Stimulated activated naive CD8-positive, alpha-beta T cell treated with anti-CD3 and anti-CD28 coated beads, Interleukin-15, Interleukin-2, amounts not matched to agents 100 U/mL and 50 U/mL, for 24 hours (primary cell): ENCODE results near the gene ATP2B2.

Experiments
- ATAC-seq: fragments of 150-1000 bp; cut with Tn5 transposase; one replicate; pipeline ENCODE4 v1.10.0; 2021
- DNase-seq: peaks from one replicate; pipeline ENCODE4 v3.0.0; 2021

ATP2B2 gene

GRCh38 chr3:10278501-10278900, 226.9 kb downstream of the ATP2B2 start:
- DNase-seq (no peak), ATAC-seq (no peak)

- ATAC-seq (no peak), DNase-seq (no peak)
These were observed 228.2 kb downstream of the ATP2B2 start for GRCh38 chr3:10277115-10277625.

GRCh38 chr3:10274601-10275000, 230.8 kb downstream of the ATP2B2 start:
- DNase-seq (no peak), ATAC-seq (no peak)
